ENCODE results near the gene TTC34.

GRCh38 chr1:2587860-2588571 lies 213.5 kb downstream of the TTC34 start:
- no peak for TF ChIP-seq POLR2A (IDR thresholded peaks at IDR 0.05; ENCODE audit: low read length)
- TF ChIP-seq GATA1 (IDR thresholded peaks at IDR 0.05; ENCODE audit: low read depth, low read length), result no peak
